ENCODE measurements around the gene SERPINB1.

SERPINB1 gene

GRCh38 chr6:2826131-2826530 lies 15.5 kb downstream of the SERPINB1 start:
- no peak for TF ChIP-seq CTCF (conservative IDR thresholded peaks at IDR 0.05; ENCODE audit: control insufficient read depth, insufficient read depth, low read depth, low read length)
- no peak overlapping the region for H3K4me3 ChIP-seq (ENCODE audit: control insufficient read depth, low read depth, low read length)
- no peak for DNase-seq (ENCODE audit: low read depth)

- DNase-seq (ENCODE audit: low read depth) = peak; percentile 30
- H3K4me3 ChIP-seq (ENCODE audit: control insufficient read depth, low read depth, low read length) = no peak overlapping the region
- TF ChIP-seq CTCF (conservative IDR thresholded peaks at IDR 0.05; ENCODE audit: control insufficient read depth, insufficient read depth, low read depth, low read length) = no peak
Measured at GRCh38 chr6:2823104-2823850, 18.4 kb downstream of the SERPINB1 start.

- no peak overlapping the region for H3K4me3 ChIP-seq (ENCODE audit: control insufficient read depth, low read depth, low read length)
- TF ChIP-seq CTCF (conservative IDR thresholded peaks at IDR 0.05; ENCODE audit: control insufficient read depth, insufficient read depth, low read depth, low read length) = no peak
- no peak for DNase-seq (ENCODE audit: low read depth)
Measured at GRCh38 chr6:2821554-2821953, 20.1 kb downstream of the SERPINB1 start.

- DNase-seq (ENCODE audit: low read depth) = no peak
- H3K4me3 ChIP-seq (ENCODE audit: control insufficient read depth, low read depth, low read length) = no peak overlapping the region
- no peak for TF ChIP-seq CTCF (conservative IDR thresholded peaks at IDR 0.05; ENCODE audit: control insufficient read depth, insufficient read depth, low read depth, low read length)
Measured at GRCh38 chr6:2820415-2820814, 21.2 kb downstream of the SERPINB1 start.

- no peak overlapping the region for H3K4me3 ChIP-seq (ENCODE audit: control insufficient read depth, low read depth, low read length)
- no peak for DNase-seq (ENCODE audit: low read depth)
- no peak for TF ChIP-seq CTCF (conservative IDR thresholded peaks at IDR 0.05; ENCODE audit: control insufficient read depth, insufficient read depth, low read depth, low read length)
Measured at GRCh38 chr6:2819978-2820377, 21.7 kb downstream of the SERPINB1 start.

- H3K4me3 ChIP-seq (ENCODE audit: control insufficient read depth, low read depth, low read length) = no peak overlapping the region
- DNase-seq (ENCODE audit: low read depth) = no peak
- no peak for TF ChIP-seq CTCF (conservative IDR thresholded peaks at IDR 0.05; ENCODE audit: control insufficient read depth, insufficient read depth, low read depth, low read length)
Measured at GRCh38 chr6:2819115-2819514, 22.5 kb downstream of the SERPINB1 start.
